Neural crest cell (in vitro differentiated cells): ENCODE results near the gene MYO5A. TPM values are rescaled to one million over a fixed set of nuclear protein-coding genes. Genes with fewer than 3 reads are reported as not detected.

Source experiments
- DNase-seq: peaks from one replicate; pipeline ENCODE4 v3.0.0; 2021; ENCODE audit warnings: low read depth, mixed read lengths, low spot score
- H3K27ac Mint-ChIP-seq: one replicate; pipeline ENCODE4 v1.8.0; 2021; ENCODE audit warnings: mild to moderate bottlenecking, mixed read lengths; ENCODE audit not compliant: unreplicated experiment
- H3K27me3 Mint-ChIP-seq: 2 replicates; pipeline ENCODE4 v1.8.0; 2021; ENCODE audit warnings: low read depth, mild to moderate bottlenecking, mixed read lengths
- H3K36me3 Mint-ChIP-seq: 2 replicates; pipeline ENCODE4 v1.8.0; 2021; ENCODE audit warnings: low read depth, mild to moderate bottlenecking, mixed read lengths
- H3K4me1 Mint-ChIP-seq: 2 replicates; pipeline ENCODE4 v1.8.0; 2021; ENCODE audit warnings: mixed read lengths
- H3K4me3 Mint-ChIP-seq: one replicate; pipeline ENCODE4 v1.8.0; 2021; ENCODE audit warnings: mild to moderate bottlenecking, mixed read lengths
- H3K9me3 Mint-ChIP-seq: 2 replicates; pipeline ENCODE4 v1.8.0; 2021; ENCODE audit warnings: mixed read lengths
- total RNA-seq: library from RNA; stranded (reverse); gene quantifications from 2 replicates; pipeline ENCODE4 v1.2.1, GENCODE V29; 2021
- TF ChIP-seq, protein P1 (sequence below): fragments of 200-600 bp; sonication (generic); conservative IDR thresholded peaks from 2 replicates; pipeline ENCODE4 v1.5.0; 2021; ENCODE audit warnings: antibody characterized with exemption, mild to moderate bottlenecking

The MYO5A gene
- total RNA-seq, 1 donor from 2014 or later = 29.1 TPM

DNA sequence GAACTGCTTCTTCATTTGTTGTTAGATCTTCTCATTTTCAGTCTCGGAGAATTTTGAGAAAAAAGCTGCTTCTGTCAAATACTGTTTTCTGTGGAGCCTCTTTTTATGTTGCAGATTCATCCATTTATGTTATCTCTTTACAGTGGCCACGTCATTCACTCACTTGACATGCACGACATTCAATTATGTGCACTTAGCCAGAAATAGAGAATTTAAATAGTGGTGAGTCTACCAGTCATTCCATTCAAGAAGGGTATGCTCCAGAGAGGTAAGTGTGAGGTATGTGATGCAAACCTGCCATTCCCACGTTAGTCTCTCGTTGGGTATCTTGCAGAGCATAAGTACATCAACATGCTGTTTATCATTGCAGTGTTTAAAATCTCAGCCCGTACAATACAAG, 30.3 kb upstream of the MYO5A start:
- Mint-ChIP-seq H3K36me3 (peaks cover 6% of the 10 kb centered on the region), H3K9me3 (no peaks in the 10 kb centered on the region), H3K4me3 (no peak overlapping the region), H3K4me1 (peaks cover 24% of the 10 kb centered on the region), H3K27me3 (no peaks in the 10 kb centered on the region), H3K27ac (no peak overlapping the region)
- DNase-seq = no peak
- TF ChIP-seq, protein P1, sequence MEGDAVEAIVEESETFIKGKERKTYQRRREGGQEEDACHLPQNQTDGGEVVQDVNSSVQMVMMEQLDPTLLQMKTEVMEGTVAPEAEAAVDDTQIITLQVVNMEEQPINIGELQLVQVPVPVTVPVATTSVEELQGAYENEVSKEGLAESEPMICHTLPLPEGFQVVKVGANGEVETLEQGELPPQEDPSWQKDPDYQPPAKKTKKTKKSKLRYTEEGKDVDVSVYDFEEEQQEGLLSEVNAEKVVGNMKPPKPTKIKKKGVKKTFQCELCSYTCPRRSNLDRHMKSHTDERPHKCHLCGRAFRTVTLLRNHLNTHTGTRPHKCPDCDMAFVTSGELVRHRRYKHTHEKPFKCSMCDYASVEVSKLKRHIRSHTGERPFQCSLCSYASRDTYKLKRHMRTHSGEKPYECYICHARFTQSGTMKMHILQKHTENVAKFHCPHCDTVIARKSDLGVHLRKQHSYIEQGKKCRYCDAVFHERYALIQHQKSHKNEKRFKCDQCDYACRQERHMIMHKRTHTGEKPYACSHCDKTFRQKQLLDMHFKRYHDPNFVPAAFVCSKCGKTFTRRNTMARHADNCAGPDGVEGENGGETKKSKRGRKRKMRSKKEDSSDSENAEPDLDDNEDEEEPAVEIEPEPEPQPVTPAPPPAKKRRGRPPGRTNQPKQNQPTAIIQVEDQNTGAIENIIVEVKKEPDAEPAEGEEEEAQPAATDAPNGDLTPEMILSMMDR = no peak

DNA sequence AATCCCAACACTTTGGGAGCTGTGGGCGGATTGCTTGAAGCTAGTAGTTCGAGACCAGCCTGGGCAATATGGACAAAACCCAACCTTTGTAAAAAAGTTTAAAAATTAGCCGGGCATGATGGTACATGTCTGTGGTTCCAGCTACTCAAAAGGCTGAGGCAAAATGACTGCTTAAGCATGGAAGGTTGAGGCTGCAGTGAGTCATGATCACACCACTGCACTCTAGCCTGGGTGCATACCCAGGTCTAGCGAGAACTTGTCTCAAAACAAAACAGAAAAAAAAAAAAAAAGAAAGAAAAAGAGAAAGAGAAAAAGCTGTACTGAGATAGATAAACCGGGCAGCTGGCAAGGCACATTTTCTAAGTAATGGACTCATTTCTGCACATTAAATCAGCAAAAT, 29.5 kb upstream of the MYO5A start:
- TF ChIP-seq, protein P1 = no peak
- DNase-seq = no peak
- Mint-ChIP-seq H3K27me3 (no peaks in the 10 kb centered on the region), H3K4me3 (no peak overlapping the region), H3K27ac (no peak overlapping the region), H3K4me1 (peaks cover 16% of the 10 kb centered on the region), H3K36me3 (peaks cover 6% of the 10 kb centered on the region), H3K9me3 (no peaks in the 10 kb centered on the region)

DNA sequence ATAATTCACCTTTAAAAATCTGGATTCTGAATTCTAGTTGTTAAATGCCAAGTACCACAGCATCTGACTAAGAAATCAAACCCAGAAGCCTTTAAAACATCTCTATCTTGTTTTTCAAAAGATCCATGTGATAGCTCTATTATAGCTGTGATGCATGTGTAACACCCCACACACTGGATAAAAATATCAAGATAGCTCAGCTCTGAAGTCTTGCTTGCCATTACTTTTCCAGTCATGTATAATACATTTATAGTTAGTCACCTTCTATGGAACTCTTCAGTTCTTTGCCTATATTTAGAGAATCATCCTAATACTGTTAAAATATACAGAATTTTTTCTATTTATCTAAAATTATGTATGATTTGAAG, 28.6 kb upstream of the MYO5A start:
- no peaks in the 10 kb centered on the region for H3K9me3 Mint-ChIP-seq
- no peak overlapping the region for H3K4me3 Mint-ChIP-seq
- peaks cover 6% of the 10 kb centered on the region for H3K36me3 Mint-ChIP-seq
- H3K4me1 Mint-ChIP-seq = peaks cover 12% of the 10 kb centered on the region
- H3K27ac Mint-ChIP-seq = no peak overlapping the region
- H3K27me3 Mint-ChIP-seq = no peaks in the 10 kb centered on the region
- TF ChIP-seq, protein P1 = no peak
- no peak for DNase-seq

DNA sequence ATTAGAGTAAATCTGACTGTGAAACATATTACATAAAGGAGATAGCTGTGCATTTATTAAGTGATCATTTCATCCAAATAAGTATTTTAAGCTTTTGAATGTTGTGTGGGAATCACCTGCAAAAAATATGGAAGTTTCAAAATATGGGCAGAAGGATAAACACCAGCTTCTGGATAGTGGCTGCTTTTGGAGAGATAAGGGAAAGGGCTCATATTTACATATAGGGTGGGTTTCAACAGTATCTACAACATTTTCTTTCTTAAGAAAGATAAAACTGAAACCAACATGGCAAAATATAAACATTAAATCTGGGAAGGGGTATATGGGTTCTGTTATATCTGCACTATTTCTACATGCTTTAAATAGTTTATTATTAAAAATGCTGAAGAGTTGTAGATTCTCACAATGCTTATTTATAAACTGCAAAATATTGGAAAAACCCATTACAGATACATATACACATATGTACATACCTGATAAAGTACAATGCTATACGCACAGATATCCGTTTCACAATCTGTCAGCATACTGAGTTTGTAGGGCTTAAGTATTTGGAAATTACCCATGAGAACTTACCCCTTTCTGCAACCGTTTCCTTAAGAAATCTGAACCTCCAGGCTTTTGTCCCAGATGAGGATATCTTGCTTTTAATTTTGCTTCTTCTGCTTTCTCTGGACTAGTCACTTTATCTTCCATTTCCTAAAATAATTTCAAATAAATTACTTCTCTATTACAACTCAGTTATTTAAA, 28.0 kb upstream of the MYO5A start:
- no peak overlapping the region for H3K27ac Mint-ChIP-seq
- peaks cover 12% of the 10 kb centered on the region for H3K4me1 Mint-ChIP-seq
- H3K36me3 Mint-ChIP-seq = peaks cover 6% of the 10 kb centered on the region
- TF ChIP-seq, protein P1 = no peak
- DNase-seq = no peak
- H3K4me3 Mint-ChIP-seq = no peak overlapping the region
- H3K9me3 Mint-ChIP-seq = no peaks in the 10 kb centered on the region
- H3K27me3 Mint-ChIP-seq = no peaks in the 10 kb centered on the region

DNA sequence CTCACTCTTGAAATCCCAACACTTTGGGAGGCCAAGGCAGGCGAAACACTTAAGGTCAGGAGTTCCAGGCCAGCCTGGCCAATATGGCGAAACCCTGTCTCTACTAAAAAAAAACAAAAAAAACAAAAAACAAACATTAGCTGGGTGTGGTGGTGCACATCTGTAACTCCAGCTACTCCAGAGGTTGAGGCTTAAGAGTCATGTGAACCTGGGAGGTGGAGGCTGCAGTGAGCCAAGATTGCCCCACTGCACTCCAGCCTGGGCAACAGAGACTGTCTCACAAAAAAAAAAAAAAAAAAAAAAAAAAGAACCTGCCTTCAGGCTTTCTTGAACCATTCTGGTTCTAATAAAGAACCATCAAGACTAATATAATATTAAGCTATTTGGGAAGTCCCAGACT, 23.6 kb upstream of the MYO5A start:
- H3K27me3 Mint-ChIP-seq = no peaks in the 10 kb centered on the region
- TF ChIP-seq, protein P1 = no peak
- no peak overlapping the region for H3K27ac Mint-ChIP-seq
- H3K4me3 Mint-ChIP-seq = no peak overlapping the region
- no peaks in the 10 kb centered on the region for H3K4me1 Mint-ChIP-seq
- no peak for DNase-seq
- H3K36me3 Mint-ChIP-seq = peaks cover 4% of the 10 kb centered on the region
- H3K9me3 Mint-ChIP-seq = no peaks in the 10 kb centered on the region
